GM23338 (cell line): ENCODE results near the gene ATP8A2. TPM values are rescaled to one million over a fixed set of nuclear protein-coding genes. Genes with fewer than 3 reads are reported as not detected.

ENCODE experiments used
- ATAC-seq: fragments of 200-7000 bp; cut with Tn5 transposase; 3 replicates; pipeline ENCODE4 v1.9.1; 2020
- DNase-seq: peaks from one replicate; pipeline ENCODE4 v3.0.0-alpha.2; 2015; ENCODE audit warnings: low spot score
- H2AFZ ChIP-seq: fragments of 200-600 bp; sonication (generic); 2 replicates; pipeline ENCODE4 v1.8.0; 2016; ENCODE audit warnings: antibody characterized with exemption, mild to moderate bottlenecking, moderate library complexity
- H3F3A ChIP-seq: fragments of 200-600 bp; sonication (generic); replicated peaks from 2 replicates; pipeline ENCODE4 v1.8.0; 2017; ENCODE audit warnings: antibody characterized with exemption, mixed run types, low read depth
- H3K27ac ChIP-seq: fragments of 200-600 bp; sonication (generic); 2 replicates; pipeline ENCODE4 v1.6.1; 2016; ENCODE audit warnings: low read depth
- H3K27me3 ChIP-seq: fragments of 200-600 bp; sonication (generic); 2 replicates; pipeline ENCODE4 v1.8.0; 2016; ENCODE audit warnings: mild to moderate bottlenecking, mixed run types, moderate library complexity; ENCODE audit not compliant: insufficient read depth
- H3K36me3 ChIP-seq: fragments of 200-600 bp; sonication (generic); 2 replicates; pipeline ENCODE4 v1.8.0; 2016; ENCODE audit warnings: mild to moderate bottlenecking; ENCODE audit not compliant: insufficient read depth
- H3K4me1 ChIP-seq: fragments of 200-600 bp; sonication (generic); 2 replicates; pipeline ENCODE4 v1.8.0; 2016; ENCODE audit warnings: mild to moderate bottlenecking, moderate library complexity; ENCODE audit not compliant: insufficient read depth
- H3K4me2 ChIP-seq: fragments of 200-600 bp; sonication (generic); 2 replicates; pipeline ENCODE4 v1.7.1; 2017; ENCODE audit warnings: mixed run types
- H3K4me3 ChIP-seq: fragments of 200-600 bp; sonication (generic); 2 replicates; pipeline ENCODE4 v1.6.1; 2016; ENCODE audit warnings: mixed run types
- H3K79me2 ChIP-seq: fragments of 200-600 bp; sonication (generic); replicated peaks from 2 replicates; pipeline ENCODE4 v1.8.0; 2017; ENCODE audit warnings: mild to moderate bottlenecking; ENCODE audit not compliant: insufficient read depth
- H3K9me2 ChIP-seq: fragments of 200-600 bp; sonication (generic); 2 replicates; pipeline ENCODE4 v1.8.0; 2017; ENCODE audit not compliant: insufficient read depth
- H4K20me1 ChIP-seq: fragments of 200-600 bp; sonication (generic); replicated peaks from 2 replicates; pipeline ENCODE4 v1.8.0; 2017; ENCODE audit warnings: mild to moderate bottlenecking; ENCODE audit not compliant: insufficient read depth
- H3K27ac Mint-ChIP-seq: 2 replicates; pipeline ENCODE4 v1.8.0; 2020; ENCODE audit warnings: inconsistent platforms, mild to moderate bottlenecking, moderate library complexity, mixed read lengths
- H3K27me3 Mint-ChIP-seq: 3 replicates; pipeline ENCODE4 v1.8.0; 2022; ENCODE audit warnings: low read depth, mild to moderate bottlenecking, moderate library complexity, mixed read lengths, inconsistent platforms; ENCODE audit not compliant: insufficient read depth, poor library complexity
- H3K36me3 Mint-ChIP-seq: 3 replicates; pipeline ENCODE4 v1.8.0; 2021; ENCODE audit warnings: low read depth, mild to moderate bottlenecking, inconsistent platforms, moderate library complexity, mixed read lengths
- H3K4me1 Mint-ChIP-seq: 3 replicates; pipeline ENCODE4 v1.8.0; 2020; ENCODE audit warnings: mild to moderate bottlenecking, inconsistent platforms, mixed read lengths
- H3K4me3 Mint-ChIP-seq: 3 replicates; pipeline ENCODE4 v1.8.0; 2021; ENCODE audit warnings: moderate library complexity, mild to moderate bottlenecking, inconsistent platforms, mixed read lengths
- H3K9me3 Mint-ChIP-seq: 3 replicates; pipeline ENCODE4 v1.8.0; 2020; ENCODE audit warnings: moderate library complexity, mild to moderate bottlenecking, inconsistent platforms, mixed read lengths
- JUNB ChIP-seq: IDR thresholded peaks from one replicate; pipeline ENCODE4 v1.6.1; 2016; ENCODE audit warnings: antibody characterized with exemption; ENCODE audit not compliant: unreplicated experiment
- POLR2AphosphoS5 ChIP-seq: IDR thresholded peaks from 2 replicates; pipeline ENCODE4 v1.6.1; 2016; ENCODE audit warnings: antibody characterized with exemption, low read depth
- STAT1 ChIP-seq: IDR thresholded peaks from one replicate; pipeline ENCODE4 v1.6.1; 2016; ENCODE audit warnings: antibody characterized with exemption; ENCODE audit not compliant: unreplicated experiment
- ZNF114 ChIP-seq: fragments of 250-450 bp; sonication (Bioruptor Pico); IDR thresholded peaks from 2 replicates; pipeline ENCODE4 v1.5.0; 2020; ENCODE audit warnings: mild to moderate bottlenecking, moderate library complexity
- polyA plus RNA-seq: library from polyadenylated mRNA; unstranded; fragments of >200 nt; fragmentation: Nextera tagmentation; extraction: Ambion mirVana; gene quantifications from 2 replicates; pipeline ENCODE4 v1.2.1, GENCODE V29; 2016
- total RNA-seq: library from RNA; depleted of rRNA; stranded (reverse); fragments of >200 nt; shearing (Covaris generic); gene quantifications from 2 replicates; pipeline ENCODE4 v1.2.3, GENCODE V29; 2014
- TF ChIP-seq, protein P1 (sequence below): fragments of 250-450 bp; sonication (Bioruptor Pico); IDR thresholded peaks from 2 replicates; pipeline ENCODE4 v1.5.0; 2020; ENCODE audit warnings: mild to moderate bottlenecking, moderate library complexity
- TF ChIP-seq, protein P2 (sequence below), 2 experiments: fragments of 200-600 bp in 1 of 2; sonication (generic) in 1 of 2; conservative IDR thresholded peaks; 2 replicates each; pipeline versions ENCODE4 v1.5.1 to v1.6.1; 2016 to 2017; ENCODE audit warnings: antibody characterized with exemption in 2 of 2, low read depth in 2 of 2, mild to moderate bottlenecking in 2 of 2, moderate library complexity in 1 of 2

Gene ATP8A2
- total and polyA plus RNA-seq, 2 experiments from 2014 or later: 5.7 to 8.8 TPM

GRCh38 chr13:25761041-25761440, 389.3 kb downstream of the ATP8A2 start (continued):
- TF ChIP-seq, protein P1, sequence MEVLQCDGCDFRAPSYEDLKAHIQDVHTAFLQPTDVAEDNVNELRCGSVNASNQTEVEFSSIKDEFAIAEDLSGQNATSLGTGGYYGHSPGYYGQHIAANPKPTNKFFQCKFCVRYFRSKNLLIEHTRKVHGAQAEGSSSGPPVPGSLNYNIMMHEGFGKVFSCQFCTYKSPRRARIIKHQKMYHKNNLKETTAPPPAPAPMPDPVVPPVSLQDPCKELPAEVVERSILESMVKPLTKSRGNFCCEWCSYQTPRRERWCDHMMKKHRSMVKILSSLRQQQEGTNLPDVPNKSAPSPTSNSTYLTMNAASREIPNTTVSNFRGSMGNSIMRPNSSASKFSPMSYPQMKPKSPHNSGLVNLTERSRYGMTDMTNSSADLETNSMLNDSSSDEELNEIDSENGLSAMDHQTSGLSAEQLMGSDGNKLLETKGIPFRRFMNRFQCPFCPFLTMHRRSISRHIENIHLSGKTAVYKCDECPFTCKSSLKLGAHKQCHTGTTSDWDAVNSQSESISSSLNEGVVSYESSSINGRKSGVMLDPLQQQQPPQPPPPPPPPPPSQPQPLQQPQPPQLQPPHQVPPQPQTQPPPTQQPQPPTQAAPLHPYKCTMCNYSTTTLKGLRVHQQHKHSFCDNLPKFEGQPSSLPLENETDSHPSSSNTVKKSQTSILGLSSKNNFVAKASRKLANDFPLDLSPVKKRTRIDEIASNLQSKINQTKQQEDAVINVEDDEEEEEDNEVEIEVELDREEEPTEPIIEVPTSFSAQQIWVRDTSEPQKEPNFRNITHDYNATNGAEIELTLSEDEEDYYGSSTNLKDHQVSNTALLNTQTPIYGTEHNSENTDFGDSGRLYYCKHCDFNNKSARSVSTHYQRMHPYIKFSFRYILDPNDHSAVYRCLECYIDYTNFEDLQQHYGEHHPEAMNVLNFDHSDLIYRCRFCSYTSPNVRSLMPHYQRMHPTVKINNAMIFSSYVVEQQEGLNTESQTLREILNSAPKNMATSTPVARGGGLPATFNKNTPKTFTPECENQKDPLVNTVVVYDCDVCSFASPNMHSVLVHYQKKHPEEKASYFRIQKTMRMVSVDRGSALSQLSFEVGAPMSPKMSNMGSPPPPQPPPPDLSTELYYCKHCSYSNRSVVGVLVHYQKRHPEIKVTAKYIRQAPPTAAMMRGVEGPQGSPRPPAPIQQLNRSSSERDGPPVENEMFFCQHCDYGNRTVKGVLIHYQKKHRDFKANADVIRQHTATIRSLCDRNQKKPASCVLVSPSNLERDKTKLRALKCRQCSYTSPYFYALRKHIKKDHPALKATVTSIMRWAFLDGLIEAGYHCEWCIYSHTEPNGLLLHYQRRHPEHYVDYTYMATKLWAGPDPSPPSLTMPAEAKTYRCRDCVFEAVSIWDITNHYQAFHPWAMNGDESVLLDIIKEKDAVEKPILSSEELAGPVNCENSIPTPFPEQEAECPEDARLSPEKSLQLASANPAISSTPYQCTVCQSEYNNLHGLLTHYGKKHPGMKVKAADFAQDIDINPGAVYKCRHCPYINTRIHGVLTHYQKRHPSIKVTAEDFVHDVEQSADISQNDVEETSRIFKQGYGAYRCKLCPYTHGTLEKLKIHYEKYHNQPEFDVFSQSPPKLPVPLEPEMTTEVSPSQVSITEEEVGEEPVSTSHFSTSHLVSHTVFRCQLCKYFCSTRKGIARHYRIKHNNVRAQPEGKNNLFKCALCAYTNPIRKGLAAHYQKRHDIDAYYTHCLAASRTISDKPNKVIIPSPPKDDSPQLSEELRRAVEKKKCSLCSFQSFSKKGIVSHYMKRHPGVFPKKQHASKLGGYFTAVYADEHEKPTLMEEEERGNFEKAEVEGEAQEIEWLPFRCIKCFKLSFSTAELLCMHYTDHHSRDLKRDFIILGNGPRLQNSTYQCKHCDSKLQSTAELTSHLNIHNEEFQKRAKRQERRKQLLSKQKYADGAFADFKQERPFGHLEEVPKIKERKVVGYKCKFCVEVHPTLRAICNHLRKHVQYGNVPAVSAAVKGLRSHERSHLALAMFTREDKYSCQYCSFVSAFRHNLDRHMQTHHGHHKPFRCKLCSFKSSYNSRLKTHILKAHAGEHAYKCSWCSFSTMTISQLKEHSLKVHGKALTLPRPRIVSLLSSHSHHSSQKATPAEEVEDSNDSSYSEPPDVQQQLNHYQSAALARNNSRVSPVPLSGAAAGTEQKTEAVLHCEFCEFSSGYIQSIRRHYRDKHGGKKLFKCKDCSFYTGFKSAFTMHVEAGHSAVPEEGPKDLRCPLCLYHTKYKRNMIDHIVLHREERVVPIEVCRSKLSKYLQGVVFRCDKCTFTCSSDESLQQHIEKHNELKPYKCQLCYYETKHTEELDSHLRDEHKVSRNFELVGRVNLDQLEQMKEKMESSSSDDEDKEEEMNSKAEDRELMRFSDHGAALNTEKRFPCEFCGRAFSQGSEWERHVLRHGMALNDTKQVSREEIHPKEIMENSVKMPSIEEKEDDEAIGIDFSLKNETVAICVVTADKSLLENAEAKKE: no peak
- no peak for TF ChIP-seq JUNB
- TF ChIP-seq, protein P2, sequence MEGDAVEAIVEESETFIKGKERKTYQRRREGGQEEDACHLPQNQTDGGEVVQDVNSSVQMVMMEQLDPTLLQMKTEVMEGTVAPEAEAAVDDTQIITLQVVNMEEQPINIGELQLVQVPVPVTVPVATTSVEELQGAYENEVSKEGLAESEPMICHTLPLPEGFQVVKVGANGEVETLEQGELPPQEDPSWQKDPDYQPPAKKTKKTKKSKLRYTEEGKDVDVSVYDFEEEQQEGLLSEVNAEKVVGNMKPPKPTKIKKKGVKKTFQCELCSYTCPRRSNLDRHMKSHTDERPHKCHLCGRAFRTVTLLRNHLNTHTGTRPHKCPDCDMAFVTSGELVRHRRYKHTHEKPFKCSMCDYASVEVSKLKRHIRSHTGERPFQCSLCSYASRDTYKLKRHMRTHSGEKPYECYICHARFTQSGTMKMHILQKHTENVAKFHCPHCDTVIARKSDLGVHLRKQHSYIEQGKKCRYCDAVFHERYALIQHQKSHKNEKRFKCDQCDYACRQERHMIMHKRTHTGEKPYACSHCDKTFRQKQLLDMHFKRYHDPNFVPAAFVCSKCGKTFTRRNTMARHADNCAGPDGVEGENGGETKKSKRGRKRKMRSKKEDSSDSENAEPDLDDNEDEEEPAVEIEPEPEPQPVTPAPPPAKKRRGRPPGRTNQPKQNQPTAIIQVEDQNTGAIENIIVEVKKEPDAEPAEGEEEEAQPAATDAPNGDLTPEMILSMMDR (conservative IDR thresholded peaks at IDR 0.05; ENCODE audit: low read depth in 2 of 2): no peak
- no peak for TF ChIP-seq STAT1
- no peak for TF ChIP-seq ZNF114 (CRISPR knock-in tag)
- no peak for TF ChIP-seq POLR2AphosphoS5

GRCh38 chr13:25762281-25762680, 390.5 kb downstream of the ATP8A2 start:
- Histone ChIP-seq H3K27me3 (no peaks in the 10 kb centered on the region), H2AFZ (no peak overlapping the region), H4K20me1 (no peaks in the 10 kb centered on the region), H3K27ac (no peak overlapping the region), H3F3A (no peaks in the 10 kb centered on the region), H3K79me2 (no peaks in the 10 kb centered on the region), H3K4me3 (no peak overlapping the region), H3K4me2 (no peak overlapping the region), H3K9me2 (no peaks in the 10 kb centered on the region), H3K36me3 (no peaks in the 10 kb centered on the region), H3K4me1 (peaks cover 12% of the 10 kb centered on the region; the same call in 1 of the 2 replicates)
- no peaks in the 10 kb centered on the region for H3K36me3 Mint-ChIP-seq
- H3K27me3 Mint-ChIP-seq: peaks cover 1% of the 10 kb centered on the region
- ATAC-seq (no peak), DNase-seq (no peak)
- H3K4me3 Mint-ChIP-seq: no peak overlapping the region
- no peak overlapping the region for H3K27ac Mint-ChIP-seq
- no peaks in the 10 kb centered on the region for H3K9me3 Mint-ChIP-seq
- peaks cover 26% of the 10 kb centered on the region for H3K4me1 Mint-ChIP-seq
- TF ChIP-seq, protein P2 (conservative IDR thresholded peaks at IDR 0.05; ENCODE audit: low read depth in 2 of 2): no peak
